HepG2 (cell line): ENCODE results near the gene URGCP. TPM values are rescaled to one million over a fixed set of nuclear protein-coding genes. Genes with fewer than 3 reads are reported as not detected.

Source experiments
- BRD4 ChIP-seq: sonication (generic); formaldehyde crosslinking; IDR thresholded peaks from 2 replicates; pipeline ENCODE4 v1.4.0; 2020; ENCODE audit warnings: missing genetic modification reagents
- CREM ChIP-seq, 2 experiments: sonication (generic) in 1 of 2; formaldehyde crosslinking in 1 of 2; IDR thresholded peaks; 2 replicates each; pipeline versions ENCODE4 v1.4.0 to v1.6.1; 2016 to 2020; ENCODE audit warnings: antibody characterized with exemption in 1 of 2, mild to moderate bottlenecking in 1 of 2, missing genetic modification reagents in 1 of 2
- CSRNP1 ChIP-seq: sonication (generic); formaldehyde crosslinking; IDR thresholded peaks from 2 replicates; pipeline ENCODE4 v1.8.1; 2023; ENCODE audit warnings: mild to moderate bottlenecking, missing genetic modification reagents
- DR1 ChIP-seq: sonication (generic); formaldehyde crosslinking; IDR thresholded peaks from 2 replicates; pipeline ENCODE4 v1.8.0; 2021; ENCODE audit warnings: mild to moderate bottlenecking, missing genetic modification reagents, inconsistent platforms
- ETV5 ChIP-seq: IDR thresholded peaks from 2 replicates; pipeline ENCODE4 v1.6.1; 2018; ENCODE audit warnings: missing biosample characterization, missing genetic modification reagents, inconsistent platforms, borderline replicate concordance
- FOXC1 ChIP-seq: sonication (generic); formaldehyde crosslinking; IDR thresholded peaks from 2 replicates; pipeline ENCODE4 v1.8.0; 2022; ENCODE audit warnings: mild to moderate bottlenecking, missing genetic modification reagents, borderline replicate concordance
- JUND ChIP-seq: sonication (generic); formaldehyde crosslinking; IDR thresholded peaks from 2 replicates; pipeline ENCODE4 v1.8.0; 2022; ENCODE audit warnings: mild to moderate bottlenecking, missing genetic modification reagents
- MBD4 ChIP-seq: IDR thresholded peaks from 2 replicates; pipeline ENCODE4 v1.6.1; 2012; ENCODE audit warnings: low read length, inconsistent platforms, borderline replicate concordance
- MIER2 ChIP-seq: IDR thresholded peaks from 2 replicates; pipeline ENCODE4 v1.6.1; 2016; ENCODE audit warnings: missing biosample characterization, missing genetic modification reagents
- NKX3-1 ChIP-seq: sonication (generic); formaldehyde crosslinking; IDR thresholded peaks from 2 replicates; pipeline ENCODE4 v1.5.0; 2020; ENCODE audit warnings: missing genetic modification reagents
- RAD21 ChIP-seq: fragments of 450-650 bp; formaldehyde crosslinking; IDR thresholded peaks from 2 replicates; pipeline ENCODE4 v1.5.0; 2020; ENCODE audit warnings: mild to moderate bottlenecking
- REL ChIP-seq: sonication (generic); formaldehyde crosslinking; conservative IDR thresholded peaks from 2 replicates; pipeline ENCODE4 v1.8.0; 2022; ENCODE audit warnings: mild to moderate bottlenecking, missing genetic modification reagents, moderate library complexity
- SKI ChIP-seq: fragments of 450-650 bp; IDR thresholded peaks from one replicate; pipeline ENCODE4 v1.6.1; 2018; ENCODE audit warnings: mild to moderate bottlenecking; ENCODE audit not compliant: partially characterized antibody
- TBP ChIP-seq: sonication (generic); formaldehyde crosslinking; IDR thresholded peaks from 2 replicates; pipeline ENCODE4 v1.5.0; 2020; ENCODE audit warnings: missing genetic modification reagents
- YEATS4 ChIP-seq: sonication (generic); formaldehyde crosslinking; IDR thresholded peaks from 2 replicates; pipeline ENCODE4 v1.4.0; 2020; ENCODE audit warnings: missing genetic modification reagents, borderline replicate concordance
- ZFP91 ChIP-seq: sonication (generic); formaldehyde crosslinking; IDR thresholded peaks from 2 replicates; pipeline ENCODE4 v1.9.0; 2022; ENCODE audit warnings: missing genetic modification reagents, mild to moderate bottlenecking, borderline replicate concordance
- ZKSCAN1 ChIP-seq: fragments of 150-350 bp; IDR thresholded peaks from 2 replicates; pipeline ENCODE4 v1.6.1; 2014; ENCODE audit warnings: low read length
- ZNF205 ChIP-seq: IDR thresholded peaks from 2 replicates; pipeline ENCODE4 v1.6.1; 2018; ENCODE audit warnings: missing biosample characterization, missing genetic modification reagents
- ZNF232 ChIP-seq: sonication (generic); formaldehyde crosslinking; IDR thresholded peaks from 2 replicates; pipeline ENCODE4 v1.4.0; 2020; ENCODE audit warnings: missing genetic modification reagents, borderline replicate concordance
- ZNF331 ChIP-seq: sonication (generic); formaldehyde crosslinking; IDR thresholded peaks from 2 replicates; pipeline ENCODE4 v1.4.0; 2020; ENCODE audit warnings: missing genetic modification reagents
- ZNF44 ChIP-seq: sonication (generic); formaldehyde crosslinking; IDR thresholded peaks from 2 replicates; pipeline ENCODE4 v1.5.1; 2020; ENCODE audit warnings: mild to moderate bottlenecking, missing genetic modification reagents
- ZNF543 ChIP-seq: sonication (generic); formaldehyde crosslinking; IDR thresholded peaks from 2 replicates; pipeline ENCODE4 v1.4.0; 2020; ENCODE audit warnings: mild to moderate bottlenecking, missing genetic modification reagents
- ZNF569 ChIP-seq: sonication (generic); formaldehyde crosslinking; IDR thresholded peaks from 2 replicates; pipeline ENCODE4 v1.5.0; 2020; ENCODE audit warnings: mild to moderate bottlenecking, missing genetic modification reagents, moderate library complexity, borderline replicate concordance
- ZNF572 ChIP-seq: sonication (generic); formaldehyde crosslinking; IDR thresholded peaks from 2 replicates; pipeline ENCODE4 v1.5.1; 2020; ENCODE audit warnings: mild to moderate bottlenecking, missing genetic modification reagents
- ZNF713 ChIP-seq: sonication (generic); formaldehyde crosslinking; IDR thresholded peaks from 2 replicates; pipeline ENCODE4 v1.4.0; 2020; ENCODE audit warnings: mild to moderate bottlenecking, missing genetic modification reagents
- polyA plus RNA-seq, 8 experiments: library from polyadenylated mRNA; depleted of rRNA in 3 of 8; stranded (reverse) in 7 of 8; unstranded in 1 of 8; fragments of >200 nt; fragmentation: Illumina TruSeq in 4 of 8; extraction: Trizol in 4 of 8; gene quantifications; 2 replicates each; pipeline versions ENCODE4 v1.2.1 to v1.2.3, GENCODE V29; 2011 to 2016; ENCODE audit warnings: low read depth in 4 of 8, missing spikeins in 1 of 8, mixed read lengths in 1 of 8; ENCODE audit not compliant: insufficient read depth in 1 of 8
- total RNA-seq, 5 experiments: library from RNA; depleted of rRNA; stranded (reverse); fragments of >200 nt; fragmentation: Illumina TruSeq; extraction: Trizol; gene quantifications; 2 replicates each; pipeline ENCODE4 v1.2.3, GENCODE V29; 2016; ENCODE audit warnings: low read depth in 1 of 5

The URGCP gene
- total and polyA plus RNA-seq, 2 of the 13 experiments (the other 11 are each of a cell fraction or from before 2014, with no cell fraction given) = 22.3 to 25.8 TPM

- TF ChIP-seq SKI = no peak
- no peak for TF ChIP-seq ZNF572 (CRISPR knock-in tag)
- TF ChIP-seq FOXC1 (CRISPR knock-in tag) = no peak
- no peak; the same call in 1 of the 2 replicates for TF ChIP-seq BRD4
- TF ChIP-seq ZNF331 (CRISPR knock-in tag) = no peak
- TF ChIP-seq ETV5 (CRISPR knock-in tag) = no peak
- TF ChIP-seq TBP (CRISPR knock-in tag) = no peak
- no peak for TF ChIP-seq DR1
- TF ChIP-seq REL (CRISPR knock-in tag) = no peak
- no peak for TF ChIP-seq ZNF44 (CRISPR knock-in tag)
- no peak for TF ChIP-seq ZNF543
- no peak for TF ChIP-seq MBD4
- no peak for TF ChIP-seq ZNF569 (CRISPR knock-in tag)
- no peak for TF ChIP-seq ZNF713 (CRISPR knock-in tag)
- no peak for TF ChIP-seq NKX3-1 (CRISPR knock-in tag)
- TF ChIP-seq ZFP91 = no peak
- no peak for TF ChIP-seq ZKSCAN1
- no peak for TF ChIP-seq ZNF232 (CRISPR knock-in tag)
- TF ChIP-seq RAD21 (CRISPR knock-in tag) = peak; percentile 16; the same call in 1 of the 2 replicates
- TF ChIP-seq JUND (CRISPR knock-in tag) = no peak
- no peak for TF ChIP-seq MIER2
- TF ChIP-seq CREM (IDR thresholded peaks at IDR 0.05) = no peak
- TF ChIP-seq CREM (CRISPR knock-in tag; IDR thresholded peaks at IDR 0.05) = no peak
- no peak for TF ChIP-seq CSRNP1 (CRISPR knock-in tag)
- no peak; the same call in 1 of the 2 replicates for TF ChIP-seq YEATS4 (CRISPR knock-in tag)
- no peak for TF ChIP-seq ZNF205 (CRISPR knock-in tag)
Observed at GRCh38 chr7:43906331-43907010, at the start of gene URGCP (continued).
